GM04504 (cell line): ENCODE measurements around the gene FAM174B.

Experiments used
- DNase-seq: peaks from one replicate; pipeline ENCODE4 v3.0.0-alpha.2; 2012; ENCODE audit warnings: low read depth

FAM174B gene

DNA sequence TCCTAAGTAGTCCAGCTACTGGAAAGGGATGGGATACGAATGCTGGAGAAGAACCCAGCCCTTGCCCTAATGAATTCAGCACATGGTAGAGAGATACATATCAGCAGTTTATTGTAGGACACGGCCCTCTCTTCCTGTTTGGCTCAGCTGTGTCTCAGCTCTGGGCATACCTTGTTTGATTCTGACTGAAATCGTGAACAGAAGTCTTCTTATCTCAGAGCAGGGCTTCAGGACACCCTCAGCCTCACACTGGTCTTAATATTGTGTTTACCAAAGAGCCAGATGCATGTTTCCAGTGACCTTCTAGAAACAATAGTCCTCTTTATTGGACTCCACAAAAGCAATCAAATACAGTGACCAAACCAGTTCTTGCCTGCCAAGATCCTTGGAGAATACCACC is 54.7 kb downstream of the FAM174B start:
- no peak for DNase-seq

DNA sequence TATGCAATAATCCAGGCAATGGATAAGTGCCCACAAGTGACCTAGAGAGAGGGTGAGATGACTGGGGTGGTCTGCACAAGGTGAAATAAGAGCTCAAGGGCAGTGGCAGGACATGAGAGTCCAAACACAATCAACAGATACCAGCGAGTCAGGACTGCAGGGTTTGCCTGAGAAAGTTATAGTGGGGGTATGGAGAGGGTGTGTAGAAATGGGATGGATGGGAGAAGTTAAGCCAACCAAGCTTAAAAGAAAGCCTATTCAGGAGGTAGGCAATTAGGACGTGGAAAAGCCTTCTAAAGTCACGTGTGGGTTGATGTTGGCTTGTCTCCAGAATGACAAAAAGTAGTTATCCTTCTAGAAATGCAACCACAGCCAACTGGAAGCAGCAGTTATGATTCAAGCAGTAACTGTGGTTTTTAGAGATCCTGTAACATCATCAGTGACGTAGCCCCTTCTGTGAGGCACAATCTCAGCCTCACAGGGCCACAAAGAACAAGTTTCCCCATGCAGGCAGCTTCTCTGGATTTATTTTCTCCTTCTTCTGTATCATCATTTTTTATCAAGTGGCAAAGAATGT is 56.1 kb downstream of the FAM174B start:
- no peak for DNase-seq

GRCh38 chr15:92597548-92597947 is 58.0 kb downstream of the FAM174B start:
- DNase-seq = no peak

- no peak for DNase-seq
These were observed 59.0 kb downstream of the FAM174B start for GRCh38 chr15:92596623-92597022.

DNA sequence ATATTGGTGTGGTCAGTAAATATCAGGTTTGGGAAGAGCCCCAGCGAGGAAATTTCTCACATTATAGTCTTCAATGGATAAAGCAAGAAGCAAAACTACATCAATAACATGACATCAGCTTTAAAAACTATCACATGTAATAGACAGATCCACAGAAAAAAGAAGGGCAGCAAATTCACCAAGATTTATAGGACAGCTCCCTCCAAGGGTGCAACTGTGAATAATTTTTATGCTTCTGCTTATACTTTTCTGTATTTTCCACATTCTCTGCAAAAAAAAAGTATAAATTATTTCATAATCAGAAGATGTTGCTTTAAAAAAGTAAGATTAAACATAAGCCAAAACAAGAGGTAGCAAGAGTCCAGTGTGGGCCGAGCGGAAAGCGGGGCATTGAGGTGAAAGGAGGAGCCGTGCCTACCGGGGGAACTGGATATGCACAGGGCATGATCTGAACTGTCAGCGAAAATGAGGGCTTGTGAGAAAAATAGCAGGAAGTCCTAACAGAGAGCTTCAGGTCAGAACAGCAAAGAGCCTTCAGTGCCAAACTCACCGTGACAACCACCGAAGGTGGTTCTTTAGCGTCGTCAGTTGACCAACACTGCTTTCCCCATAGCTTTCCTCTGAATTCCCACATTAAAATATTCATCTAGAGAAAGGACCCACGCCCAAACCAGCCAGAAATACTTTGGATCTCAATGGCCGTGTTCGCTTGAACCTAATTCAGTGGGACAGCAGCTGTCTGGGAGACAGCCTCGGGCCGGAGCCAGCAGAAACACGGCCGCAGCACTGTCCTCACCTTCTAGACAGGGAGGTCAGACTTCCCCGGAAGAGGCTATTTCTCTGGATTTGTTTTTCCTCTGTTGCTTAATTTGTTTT is 59.8 kb downstream of the FAM174B start:
- no peak for DNase-seq

DNA sequence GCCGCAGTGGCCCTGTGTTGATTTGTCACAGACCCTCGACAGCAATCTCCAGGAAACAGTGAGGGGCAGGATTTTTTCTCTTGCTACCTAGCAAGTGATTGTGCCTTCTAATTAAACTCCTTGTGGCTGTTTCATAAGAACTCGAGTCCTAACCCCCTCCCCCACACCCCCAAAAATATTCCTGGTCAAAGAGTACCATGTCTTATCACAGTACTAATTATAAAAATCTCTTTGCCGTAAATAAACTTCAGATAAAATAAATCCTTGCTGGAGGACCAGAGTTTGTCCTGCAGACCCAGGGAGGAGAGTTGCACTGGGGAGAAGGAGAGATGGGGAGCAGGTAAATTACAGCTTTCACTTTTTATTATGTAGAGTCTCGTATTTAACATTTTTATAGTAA is 64.3 kb downstream of the FAM174B start:
- DNase-seq = no peak

- DNase-seq = no peak
These were observed 68.6 kb downstream of the FAM174B start for GRCh38 chr15:92586966-92587365.

- DNase-seq = no peak
These were observed 69.1 kb downstream of the FAM174B start for GRCh38 chr15:92586383-92586942.

DNA sequence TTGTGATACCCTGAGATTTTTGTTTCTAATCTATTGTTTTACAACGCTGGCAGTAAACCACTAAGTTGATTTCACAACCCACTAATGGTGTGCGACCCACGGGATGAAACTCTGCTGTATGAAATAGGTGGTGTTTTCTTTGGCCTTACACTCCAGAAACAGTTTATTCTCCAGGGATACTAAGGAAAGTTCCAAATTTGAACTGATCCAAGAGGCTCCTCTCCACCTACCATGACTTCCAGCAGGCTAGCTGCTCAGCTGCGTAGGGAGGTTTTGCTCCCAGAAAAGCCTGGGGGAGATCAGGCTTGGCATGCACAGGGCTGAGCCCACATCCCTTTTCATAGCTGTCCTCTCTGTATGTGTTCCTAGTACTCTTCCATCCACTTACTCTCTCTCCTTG is 71.5 kb downstream of the FAM174B start:
- DNase-seq = no peak

- no peak for DNase-seq
These were observed 72.2 kb downstream of the FAM174B start for GRCh38 chr15:92583096-92584034.

GRCh38 chr15:92582206-92582605 is 73.4 kb downstream of the FAM174B start:
- no peak for DNase-seq

- no peak for DNase-seq
These were observed 74.6 kb downstream of the FAM174B start for GRCh38 chr15:92580933-92581445.

DNA sequence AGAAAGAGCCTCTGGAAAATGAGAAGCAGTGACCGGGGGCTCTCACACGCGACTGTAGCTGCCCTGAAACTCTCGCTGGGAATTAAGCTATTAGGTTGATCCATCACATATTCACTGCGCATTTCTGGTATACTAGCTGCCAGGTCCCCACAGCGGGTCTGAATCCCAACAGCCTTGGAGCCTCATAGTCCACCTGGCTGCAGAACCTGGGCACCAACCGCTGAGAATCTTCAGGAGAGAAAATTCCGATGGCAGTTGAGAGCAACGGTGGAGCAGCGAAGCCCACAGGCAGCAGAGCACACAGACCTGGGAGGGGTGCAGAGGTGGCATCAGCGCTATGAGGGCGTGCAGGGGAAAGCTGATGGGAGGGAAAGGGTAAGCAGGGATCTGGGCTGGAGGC is 75.1 kb downstream of the FAM174B start:
- DNase-seq = no peak

- DNase-seq = no peak
These were observed 75.6 kb downstream of the FAM174B start for GRCh38 chr15:92579931-92580470.

GRCh38 chr15:92579486-92579885 is 76.1 kb downstream of the FAM174B start:
- no peak for DNase-seq

DNA sequence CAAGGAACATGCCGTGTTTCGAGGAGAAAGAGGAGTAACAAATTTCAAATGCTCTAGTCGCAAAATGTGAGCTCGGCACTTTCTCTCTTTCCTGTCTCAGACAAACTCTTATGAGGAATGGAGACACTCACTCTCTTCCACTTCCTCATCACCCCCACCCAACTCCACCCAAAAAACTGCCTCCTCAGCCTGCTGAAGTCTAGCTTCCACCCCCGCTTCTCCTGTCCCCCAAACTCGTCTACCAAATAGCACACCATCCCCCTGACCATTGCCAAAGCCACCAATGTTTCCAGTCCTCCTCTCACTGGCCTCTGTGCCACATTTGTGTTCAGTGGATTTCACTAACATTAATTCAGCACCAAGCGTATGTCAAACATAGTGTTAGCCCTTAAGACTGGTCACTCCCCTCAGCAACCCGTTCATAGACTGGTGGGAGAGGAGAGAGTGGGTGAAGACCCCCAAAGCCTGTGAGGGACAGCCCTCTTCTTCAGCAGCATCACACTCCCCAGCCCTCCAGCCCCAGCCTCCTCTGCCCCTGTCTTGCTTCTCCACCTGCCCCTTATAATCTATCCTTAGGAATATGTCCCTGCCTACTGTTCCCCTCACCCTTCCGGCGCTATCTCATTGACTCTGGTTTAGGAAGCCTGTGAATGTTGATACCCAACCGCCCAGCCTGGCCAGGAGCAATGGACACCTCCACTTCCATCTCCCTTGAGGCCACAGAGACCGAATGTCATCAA is 77.3 kb downstream of the FAM174B start:
- no peak for DNase-seq

GRCh38 chr15:92576597-92577200 is 78.9 kb downstream of the FAM174B start:
- DNase-seq = no peak

- DNase-seq = no peak
These were observed 81.0 kb downstream of the FAM174B start for GRCh38 chr15:92574566-92574965.

DNA sequence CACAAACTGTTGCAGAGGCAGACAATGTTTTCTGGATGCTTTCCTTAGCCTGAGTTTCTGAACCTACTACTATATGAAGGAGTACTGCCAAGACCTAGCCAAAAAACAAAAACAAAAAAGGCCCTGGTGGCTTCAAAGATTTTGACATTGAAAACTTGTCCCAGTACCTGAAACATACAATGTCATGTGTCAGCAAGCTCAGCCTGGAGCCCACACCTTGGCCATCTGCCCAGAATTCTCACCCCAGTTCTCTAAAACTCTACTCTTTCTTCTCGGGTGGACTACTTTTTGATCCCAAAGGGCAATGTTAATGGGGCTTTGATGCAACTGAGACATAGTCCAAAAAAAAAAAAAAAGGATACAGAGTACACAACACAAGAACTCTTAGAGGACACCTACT is 81.4 kb downstream of the FAM174B start:
- DNase-seq = no peak

DNA sequence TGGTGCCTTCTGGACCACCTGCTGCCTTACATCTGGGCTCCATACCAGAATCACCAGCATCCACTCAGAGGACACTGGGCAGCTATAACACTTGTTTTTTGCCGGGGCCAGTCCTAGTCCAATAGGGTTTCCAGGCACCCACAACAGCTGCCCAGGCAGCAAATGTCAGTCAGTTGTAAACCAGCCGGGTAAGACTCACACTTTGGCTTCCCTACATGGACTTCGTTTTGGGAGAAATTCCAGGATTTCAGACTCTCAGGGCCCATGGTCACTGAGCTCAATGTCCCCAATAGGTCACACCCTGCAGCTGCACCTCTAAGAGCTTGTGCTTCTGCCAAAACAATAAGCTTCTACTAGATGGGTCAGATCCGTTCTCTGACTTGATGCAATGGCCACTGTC is 83.8 kb downstream of the FAM174B start:
- DNase-seq = no peak

DNA sequence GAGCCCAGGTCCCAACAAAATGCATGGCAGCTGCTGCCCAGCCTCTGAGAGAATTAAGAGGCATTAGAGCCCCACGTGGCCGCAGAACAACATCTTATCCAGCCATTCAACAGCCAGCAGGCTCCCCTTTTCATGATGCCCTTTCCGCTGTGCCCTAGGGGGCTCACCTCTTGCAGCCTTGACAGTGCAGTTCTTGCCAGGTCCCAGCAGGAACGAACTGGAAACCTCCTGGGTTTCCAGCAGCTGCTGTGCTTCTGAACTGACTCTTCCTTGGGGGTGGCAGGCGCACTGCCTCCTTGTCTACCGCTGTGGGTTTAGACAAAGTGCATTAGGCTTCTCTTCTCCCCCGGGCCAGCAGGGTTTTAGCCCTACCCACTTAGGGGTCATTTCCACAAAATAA is 85.2 kb downstream of the FAM174B start:
- no peak for DNase-seq
